Astrocyte (in vitro differentiated cells and primary cell): ENCODE results near the gene SEC63.

ENCODE experiments used
- EZH2 ChIP-seq: IDR thresholded peaks from 2 replicates; pipeline ENCODE4 v1.6.1; 2012; ENCODE audit warnings: mild to moderate bottlenecking, low read length, inconsistent platforms; ENCODE audit not compliant: insufficient read depth
- TF ChIP-seq, protein P1 (sequence below): IDR thresholded peaks from 2 replicates; pipeline ENCODE4 v1.5.1; 2011; ENCODE audit warnings: low read depth, mild to moderate bottlenecking, inconsistent platforms, low read length, moderate library complexity; ENCODE audit not compliant: insufficient read depth

DNA sequence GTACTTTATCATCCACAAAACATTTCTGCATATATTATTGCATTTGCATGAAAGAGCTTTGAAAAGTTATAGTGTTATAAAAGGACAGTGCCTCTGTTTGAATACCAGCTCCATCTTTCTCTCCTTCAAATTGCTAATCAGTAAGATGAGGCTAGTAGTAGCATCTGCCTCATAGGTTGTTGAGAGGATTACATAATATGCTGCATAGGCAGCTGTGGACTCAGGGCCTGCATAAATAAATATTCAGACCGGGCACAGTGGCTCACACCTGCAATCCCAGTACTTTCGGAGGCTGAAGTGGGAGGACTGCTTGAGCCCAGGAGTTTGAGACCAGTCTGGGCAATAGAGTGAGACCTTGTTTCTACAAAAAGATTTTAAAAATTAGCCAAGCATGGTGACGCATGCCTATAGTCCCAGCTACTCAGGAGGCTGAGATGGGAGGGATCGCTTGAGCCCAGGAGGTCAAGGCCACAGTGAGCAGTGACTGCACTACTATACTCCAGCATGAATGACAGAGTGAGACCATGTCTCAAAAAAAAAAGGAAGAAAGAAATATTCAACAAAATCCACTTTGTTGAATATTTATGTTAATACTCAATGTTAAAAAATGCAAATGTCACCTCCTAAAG is 18.3 kb upstream of the SEC63 start:
- TF ChIP-seq, protein P1, sequence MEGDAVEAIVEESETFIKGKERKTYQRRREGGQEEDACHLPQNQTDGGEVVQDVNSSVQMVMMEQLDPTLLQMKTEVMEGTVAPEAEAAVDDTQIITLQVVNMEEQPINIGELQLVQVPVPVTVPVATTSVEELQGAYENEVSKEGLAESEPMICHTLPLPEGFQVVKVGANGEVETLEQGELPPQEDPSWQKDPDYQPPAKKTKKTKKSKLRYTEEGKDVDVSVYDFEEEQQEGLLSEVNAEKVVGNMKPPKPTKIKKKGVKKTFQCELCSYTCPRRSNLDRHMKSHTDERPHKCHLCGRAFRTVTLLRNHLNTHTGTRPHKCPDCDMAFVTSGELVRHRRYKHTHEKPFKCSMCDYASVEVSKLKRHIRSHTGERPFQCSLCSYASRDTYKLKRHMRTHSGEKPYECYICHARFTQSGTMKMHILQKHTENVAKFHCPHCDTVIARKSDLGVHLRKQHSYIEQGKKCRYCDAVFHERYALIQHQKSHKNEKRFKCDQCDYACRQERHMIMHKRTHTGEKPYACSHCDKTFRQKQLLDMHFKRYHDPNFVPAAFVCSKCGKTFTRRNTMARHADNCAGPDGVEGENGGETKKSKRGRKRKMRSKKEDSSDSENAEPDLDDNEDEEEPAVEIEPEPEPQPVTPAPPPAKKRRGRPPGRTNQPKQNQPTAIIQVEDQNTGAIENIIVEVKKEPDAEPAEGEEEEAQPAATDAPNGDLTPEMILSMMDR = no peak
- no peak for TF ChIP-seq EZH2
